Endothelial cell (in vitro differentiated cells): ENCODE data around the gene ENPP4. TPM values are rescaled to one million over a fixed set of nuclear protein-coding genes. Genes with fewer than 3 reads are reported as not detected.
"Not testable (repeated sequence)": the region's sequence is repeated elsewhere in the genome, so short reads cannot be mapped to it uniquely, and the experiment has no call there.

ENCODE experiments used
- DNase-seq: peaks from one replicate; pipeline ENCODE4 v3.0.0; 2021; ENCODE audit warnings: low spot score
- H3K27ac Mint-ChIP-seq: one replicate; pipeline ENCODE4 v1.8.0; 2021; ENCODE audit warnings: mixed read lengths, inconsistent platforms; ENCODE audit not compliant: unreplicated experiment
- H3K27me3 Mint-ChIP-seq: one replicate; pipeline ENCODE4 v1.8.0; 2021; ENCODE audit warnings: mild to moderate bottlenecking, moderate library complexity, mixed read lengths, inconsistent platforms; ENCODE audit not compliant: unreplicated experiment
- H3K36me3 Mint-ChIP-seq: one replicate; pipeline ENCODE4 v1.8.0; 2021; ENCODE audit warnings: mild to moderate bottlenecking, low read depth, mixed read lengths, inconsistent platforms; ENCODE audit not compliant: unreplicated experiment
- H3K4me1 Mint-ChIP-seq: one replicate; pipeline ENCODE4 v1.8.0; 2021; ENCODE audit warnings: mild to moderate bottlenecking, mixed read lengths, inconsistent platforms; ENCODE audit not compliant: unreplicated experiment
- H3K4me3 Mint-ChIP-seq: one replicate; pipeline ENCODE4 v1.8.0; 2021; ENCODE audit warnings: mild to moderate bottlenecking, mixed read lengths, inconsistent platforms; ENCODE audit not compliant: unreplicated experiment
- H3K9me3 Mint-ChIP-seq: one replicate; pipeline ENCODE4 v1.8.0; 2021; ENCODE audit warnings: mixed read lengths, inconsistent platforms; ENCODE audit not compliant: unreplicated experiment
- total RNA-seq: library from RNA; stranded (reverse); fragmentation: NEBNext Ultra II Directional; extraction: Animal tissue kit (Norgen Biotek cat#: 25700); gene quantifications from one replicate; pipeline ENCODE4 v1.2.1, GENCODE V29; 2021; ENCODE audit not compliant: unreplicated experiment
- TF ChIP-seq, protein P1 (sequence below): fragments of 200-600 bp; sonication (generic); IDR thresholded peaks from one replicate; pipeline ENCODE4 v1.5.0; 2021; ENCODE audit warnings: antibody characterized with exemption; ENCODE audit not compliant: unreplicated experiment

Gene ENPP4
- total RNA-seq, 1 donor from 2014 or later: 6.1 TPM

DNA sequence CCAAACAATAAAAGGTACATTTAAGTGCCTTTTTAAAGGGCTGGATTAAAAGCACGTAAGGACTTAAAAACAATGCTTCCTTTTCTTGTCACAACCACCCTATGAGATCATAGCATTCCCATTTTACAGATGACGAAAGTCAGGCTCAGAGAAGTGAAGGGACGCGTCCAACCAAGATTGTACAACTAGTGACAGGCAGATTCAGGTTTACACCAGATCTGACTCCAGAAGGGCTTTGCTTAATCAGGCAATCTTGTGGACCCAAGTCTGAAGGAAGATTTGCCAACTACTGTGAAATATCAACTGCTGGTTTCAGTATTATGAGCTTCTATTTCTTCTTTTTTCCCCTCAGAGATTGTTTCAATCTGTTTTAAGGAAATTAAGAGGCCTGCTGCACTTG, 877 bp downstream of the ENPP4 start:
- Mint-ChIP-seq H3K27me3 (no peaks in the 10 kb centered on the region), H3K27ac (no peak overlapping the region), H3K4me3 (peak overlapping the region; percentile 91), H3K9me3 (no peaks in the 10 kb centered on the region), H3K4me1 (no peaks in the 10 kb centered on the region), H3K36me3 (no peaks in the 10 kb centered on the region)
- TF ChIP-seq, protein P1, sequence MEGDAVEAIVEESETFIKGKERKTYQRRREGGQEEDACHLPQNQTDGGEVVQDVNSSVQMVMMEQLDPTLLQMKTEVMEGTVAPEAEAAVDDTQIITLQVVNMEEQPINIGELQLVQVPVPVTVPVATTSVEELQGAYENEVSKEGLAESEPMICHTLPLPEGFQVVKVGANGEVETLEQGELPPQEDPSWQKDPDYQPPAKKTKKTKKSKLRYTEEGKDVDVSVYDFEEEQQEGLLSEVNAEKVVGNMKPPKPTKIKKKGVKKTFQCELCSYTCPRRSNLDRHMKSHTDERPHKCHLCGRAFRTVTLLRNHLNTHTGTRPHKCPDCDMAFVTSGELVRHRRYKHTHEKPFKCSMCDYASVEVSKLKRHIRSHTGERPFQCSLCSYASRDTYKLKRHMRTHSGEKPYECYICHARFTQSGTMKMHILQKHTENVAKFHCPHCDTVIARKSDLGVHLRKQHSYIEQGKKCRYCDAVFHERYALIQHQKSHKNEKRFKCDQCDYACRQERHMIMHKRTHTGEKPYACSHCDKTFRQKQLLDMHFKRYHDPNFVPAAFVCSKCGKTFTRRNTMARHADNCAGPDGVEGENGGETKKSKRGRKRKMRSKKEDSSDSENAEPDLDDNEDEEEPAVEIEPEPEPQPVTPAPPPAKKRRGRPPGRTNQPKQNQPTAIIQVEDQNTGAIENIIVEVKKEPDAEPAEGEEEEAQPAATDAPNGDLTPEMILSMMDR: no peak
- DNase-seq: no peak

DNA sequence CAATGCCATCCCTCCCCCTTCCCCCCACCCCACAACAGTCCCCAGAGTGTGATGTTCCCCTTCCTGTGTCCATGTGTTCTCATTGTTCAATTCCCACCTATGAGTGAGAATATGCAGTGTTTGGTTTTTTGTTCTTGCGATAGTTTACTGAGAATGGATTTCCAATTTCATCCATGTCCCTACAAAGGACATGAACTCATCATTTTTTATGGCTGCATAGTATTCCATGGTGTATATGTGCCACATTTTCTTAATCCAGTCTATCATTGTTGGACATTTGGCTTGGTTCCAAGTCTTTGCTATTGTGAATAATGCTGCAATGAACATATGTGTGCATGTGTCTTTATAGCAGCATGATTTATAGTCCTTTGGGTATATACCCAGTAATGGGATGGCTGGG, 1.5 kb downstream of the ENPP4 start:
- not testable (repeated sequence) for H3K27ac Mint-ChIP-seq, H3K4me3 Mint-ChIP-seq, H3K9me3 Mint-ChIP-seq, H3K4me1 Mint-ChIP-seq, H3K36me3 Mint-ChIP-seq, H3K27me3 Mint-ChIP-seq, DNase-seq

DNA sequence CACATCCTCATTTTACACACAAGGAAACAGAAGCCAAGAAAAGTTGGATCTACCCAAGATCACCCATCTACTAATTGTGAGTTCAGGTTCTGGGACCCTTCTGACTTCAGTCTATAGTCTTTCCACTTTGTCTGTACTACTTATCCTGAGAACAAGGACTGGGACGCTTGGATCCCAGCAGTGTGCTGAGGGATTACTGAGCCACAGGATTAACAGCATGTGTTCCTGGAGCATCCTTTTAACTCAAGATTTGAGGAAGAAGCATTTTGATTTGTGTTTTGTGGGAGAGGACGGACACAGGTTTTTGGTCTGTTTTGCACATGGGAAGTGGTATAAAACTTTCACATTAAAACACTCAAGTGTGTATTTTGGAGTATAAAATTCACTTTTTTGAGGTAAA, 4.4 kb downstream of the ENPP4 start:
- H3K4me1 Mint-ChIP-seq: no peaks in the 10 kb centered on the region
- no peaks in the 10 kb centered on the region for H3K27me3 Mint-ChIP-seq
- H3K9me3 Mint-ChIP-seq: no peaks in the 10 kb centered on the region
- TF ChIP-seq, protein P1: no peak
- no peak overlapping the region for H3K27ac Mint-ChIP-seq
- no peak for DNase-seq
- H3K4me3 Mint-ChIP-seq: no peak overlapping the region
- H3K36me3 Mint-ChIP-seq: no peaks in the 10 kb centered on the region

DNA sequence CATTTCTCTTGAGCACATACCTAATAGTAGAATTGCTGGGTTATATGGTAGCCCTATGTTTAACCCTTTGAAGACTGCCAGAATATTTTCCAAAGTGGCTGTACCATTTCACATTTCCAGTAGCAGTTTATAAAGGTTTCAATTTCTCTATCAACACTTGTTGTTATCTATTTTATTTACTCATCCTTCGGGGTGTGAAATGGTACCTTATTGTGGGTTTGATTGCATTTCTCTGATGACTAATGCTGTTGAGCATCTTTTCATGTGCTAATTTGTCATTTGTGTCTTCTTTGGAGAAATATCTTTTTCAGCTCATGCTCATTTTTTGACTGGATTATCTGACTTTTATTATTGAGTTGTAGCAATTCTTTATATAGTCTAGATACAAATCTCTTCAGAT, 5.4 kb downstream of the ENPP4 start:
- no peaks in the 10 kb centered on the region for H3K9me3 Mint-ChIP-seq
- no peak for DNase-seq
- no peaks in the 10 kb centered on the region for H3K27me3 Mint-ChIP-seq
- no peak overlapping the region for H3K27ac Mint-ChIP-seq
- no peak overlapping the region for H3K4me3 Mint-ChIP-seq
- no peaks in the 10 kb centered on the region for H3K36me3 Mint-ChIP-seq
- TF ChIP-seq, protein P1: no peak
- no peaks in the 10 kb centered on the region for H3K4me1 Mint-ChIP-seq

DNA sequence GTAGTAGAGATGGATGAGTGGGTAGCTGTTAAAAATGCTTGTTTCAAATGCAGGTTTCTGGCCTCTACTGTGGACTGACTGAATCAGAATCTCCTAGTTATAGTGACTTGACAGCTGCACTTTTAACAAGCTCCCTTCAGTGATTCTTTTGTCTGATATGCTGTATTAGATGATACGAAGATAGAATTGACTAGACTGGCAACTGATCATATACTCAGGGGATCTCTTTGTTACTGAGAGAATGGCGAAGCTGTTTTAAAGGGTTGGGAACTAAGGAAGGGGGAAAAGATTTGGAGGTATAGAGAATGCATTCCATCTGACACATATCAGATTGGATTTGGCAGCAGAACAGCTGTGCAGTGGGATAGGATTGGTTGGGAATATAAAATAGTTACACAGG, 7.0 kb downstream of the ENPP4 start:
- no peak overlapping the region for H3K27ac Mint-ChIP-seq
- no peak overlapping the region for H3K4me3 Mint-ChIP-seq
- H3K36me3 Mint-ChIP-seq: no peaks in the 10 kb centered on the region
- TF ChIP-seq, protein P1: no peak
- no peak for DNase-seq
- H3K4me1 Mint-ChIP-seq: no peaks in the 10 kb centered on the region
- no peaks in the 10 kb centered on the region for H3K9me3 Mint-ChIP-seq
- H3K27me3 Mint-ChIP-seq: no peaks in the 10 kb centered on the region

DNA sequence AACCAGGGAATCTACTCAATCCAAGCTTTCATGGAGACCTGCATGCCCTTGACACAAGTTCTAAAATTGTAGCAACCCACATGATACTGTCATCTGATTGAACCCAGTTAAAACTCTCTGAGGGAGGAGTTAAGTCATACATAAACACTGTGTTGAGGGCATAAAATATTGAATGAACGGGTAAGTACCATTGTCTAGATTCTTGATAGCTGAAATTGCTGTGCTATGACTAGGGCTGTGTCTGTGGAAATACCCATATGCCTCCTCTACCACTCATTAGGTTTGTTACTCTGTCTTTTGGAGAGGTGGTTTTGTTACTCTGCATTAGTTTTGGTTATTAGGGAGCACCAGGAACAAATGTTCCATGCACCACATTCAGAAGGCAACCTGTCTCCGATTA, 7.6 kb downstream of the ENPP4 start:
- no peak for DNase-seq
- Mint-ChIP-seq H3K27me3 (no peaks in the 10 kb centered on the region), H3K9me3 (no peaks in the 10 kb centered on the region), H3K4me1 (no peaks in the 10 kb centered on the region), H3K4me3 (no peak overlapping the region), H3K36me3 (no peaks in the 10 kb centered on the region), H3K27ac (no peak overlapping the region)
- TF ChIP-seq, protein P1: no peak
